ENCODE measurements around the gene CLMP. TPM values are rescaled to one million over a fixed set of nuclear protein-coding genes. Genes with fewer than 3 reads are reported as not detected.

The CLMP gene
- total and polyA plus RNA-seq, 8 donors: 0.46 to 5.5 (median 1.0) TPM

GRCh38 chr11:123046473-123047259 lies 148.4 kb downstream of the CLMP start:
- DNase-seq (no peak), ATAC-seq (peak in 3 of 4 donors; percentile 31 to 66 (median 60)), FAIRE-seq (no peak)
- no peak for TF ChIP-seq CTCF (IDR thresholded peaks at IDR 0.05)
- Histone ChIP-seq H3K4me1 (no peaks in the 10 kb centered on the region), H3K4me3 (no peak overlapping the region), H3K27ac (no peak overlapping the region), H3K9me3 (no peaks in the 10 kb centered on the region), H3K27me3 (no peaks in the 10 kb centered on the region), H3K36me3 (no peaks in the 10 kb centered on the region)
- intact Hi-C loops (cut with DNase I): no loop called here
- 57 to 67% methylated on average over 5 of the region's 5 CpGs for WGBS, 2 donors

GRCh38 chr11:123045101-123045500 lies 149.9 kb downstream of the CLMP start:
- TF ChIP-seq CTCF (IDR thresholded peaks at IDR 0.05): no peak
- Histone ChIP-seq H3K27ac (no peak overlapping the region), H3K36me3 (no peaks in the 10 kb centered on the region), H3K4me1 (no peaks in the 10 kb centered on the region), H3K4me3 (no peak overlapping the region), H3K27me3 (no peaks in the 10 kb centered on the region), H3K9me3 (no peaks in the 10 kb centered on the region)
- intact Hi-C loops (cut with DNase I): no loop called here
- FAIRE-seq (no peak), DNase-seq (no peak), ATAC-seq (no peak)
- 93 to 100% methylated on average over 1 of the region's 1 CpG for WGBS, 2 donors

DNA sequence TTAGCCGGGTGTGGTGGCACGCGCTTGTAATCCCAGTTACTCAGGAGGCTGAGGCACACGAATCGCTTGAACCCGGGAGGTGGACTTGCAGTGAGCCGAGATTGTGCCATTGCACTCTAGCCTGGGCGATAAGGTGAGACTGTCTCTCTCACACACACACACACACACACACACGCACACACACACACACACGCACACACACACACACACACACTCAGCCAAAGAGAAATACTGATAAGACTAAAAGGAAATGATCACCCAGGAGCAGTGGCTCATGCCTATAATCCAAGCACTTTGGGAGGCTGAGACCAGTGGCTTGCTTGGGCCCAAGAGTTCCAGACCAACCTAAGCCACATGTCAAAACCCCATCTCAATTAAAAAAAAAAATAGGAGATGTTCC lies 153.9 kb downstream of the CLMP start:
- 87 to 91% methylated on average over 10 of the region's 10 CpGs for WGBS, 2 donors
- Histone ChIP-seq H3K4me3 (no peak overlapping the region), H3K9me3 (no peaks in the 10 kb centered on the region), H3K4me1 (no peaks in the 10 kb centered on the region), H3K27ac (no peak overlapping the region), H3K27me3 (no peaks in the 10 kb centered on the region), H3K36me3 (no peaks in the 10 kb centered on the region)
- intact Hi-C loops (cut with DNase I): no loop called here
- ATAC-seq (no peak), DNase-seq (no peak), FAIRE-seq (no peak)
- TF ChIP-seq CTCF (IDR thresholded peaks at IDR 0.05): no peak

- 58 to 61% methylated on average over 11 of the region's 11 CpGs for WGBS, 2 donors
Measured at GRCh38 chr11:123040111-123040432, 155.0 kb downstream of the CLMP start.

More at GRCh38 chr11:123040111-123040432, 155.0 kb downstream of the CLMP start:
- DNase-seq (no peak), FAIRE-seq (no peak), ATAC-seq (no peak)
- H3K36me3 ChIP-seq: no peaks in the 10 kb centered on the region
- no peaks in the 10 kb centered on the region for H3K9me3 ChIP-seq
- no peaks in the 10 kb centered on the region for H3K27me3 ChIP-seq
- no peak overlapping the region for H3K4me3 ChIP-seq
- TF ChIP-seq CTCF (IDR thresholded peaks at IDR 0.05): no peak
- H3K27ac ChIP-seq: no peak overlapping the region
- no peaks in the 10 kb centered on the region for H3K4me1 ChIP-seq
- intact Hi-C loops (cut with DNase I): no loop called here
